ENCODE measurements around the gene ARFGEF2.
"Not testable (repeated sequence)": the region's sequence is repeated elsewhere in the genome, so short reads cannot be mapped to it uniquely, and the experiment has no call there.

Gene ARFGEF2

DNA sequence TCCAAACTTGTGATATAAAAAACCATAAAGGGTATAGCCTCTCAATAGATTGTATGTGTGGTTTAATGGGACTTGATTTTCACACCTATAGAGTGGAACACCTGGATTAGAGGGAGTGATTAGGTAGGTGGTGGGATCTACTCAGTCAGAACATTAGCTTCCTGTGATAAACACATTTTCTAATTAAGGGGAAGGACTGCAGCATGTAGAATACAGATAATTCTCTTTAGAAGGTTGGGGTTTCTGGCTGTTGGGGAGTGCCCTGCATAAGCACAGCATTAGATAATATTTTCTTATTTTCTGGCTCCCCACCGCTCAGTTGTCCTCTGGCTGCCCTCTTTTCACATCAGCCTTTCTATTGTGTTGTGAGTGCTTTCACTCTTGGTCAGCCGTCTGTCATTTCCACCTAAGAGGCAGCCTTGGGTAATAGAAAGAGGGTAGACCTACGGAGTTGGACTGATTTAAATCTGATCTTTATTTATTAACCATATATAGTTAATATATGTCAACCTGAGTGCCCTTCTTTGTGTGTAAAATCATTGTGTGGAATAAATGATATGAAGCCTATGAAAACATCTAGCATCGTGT lies 132.6 kb downstream of the ARFGEF2 start:
- no peak overlapping the region for H3K27ac ChIP-seq
- TF ChIP-seq CTCF (conservative IDR thresholded peaks at IDR 0.05) (no peak), ZFX (IDR thresholded peaks at IDR 0.05) (no peak)

DNA sequence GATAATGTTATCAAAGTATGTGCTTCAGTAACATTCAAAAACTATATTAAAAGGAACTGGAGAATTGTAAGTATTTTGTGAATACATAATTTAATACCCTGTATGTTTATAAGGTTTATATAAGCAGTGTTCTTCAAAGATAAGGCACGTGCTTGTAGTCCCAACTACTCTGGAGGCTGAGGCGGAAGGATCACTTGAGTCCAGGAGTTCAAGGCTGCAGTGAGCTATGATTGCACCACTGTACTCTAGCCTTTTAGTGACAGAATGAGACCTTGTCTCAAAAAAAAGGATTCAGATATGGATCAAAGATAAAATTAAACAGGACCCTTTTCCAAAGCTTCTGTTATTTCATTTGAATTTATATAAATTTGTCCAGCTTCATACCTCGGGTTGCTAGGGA lies 141.8 kb downstream of the ARFGEF2 start:
- no peak overlapping the region for H3K27ac ChIP-seq
- TF ChIP-seq CTCF (conservative IDR thresholded peaks at IDR 0.05): no peak
- no peak for TF ChIP-seq ZFX (IDR thresholded peaks at IDR 0.05)

DNA sequence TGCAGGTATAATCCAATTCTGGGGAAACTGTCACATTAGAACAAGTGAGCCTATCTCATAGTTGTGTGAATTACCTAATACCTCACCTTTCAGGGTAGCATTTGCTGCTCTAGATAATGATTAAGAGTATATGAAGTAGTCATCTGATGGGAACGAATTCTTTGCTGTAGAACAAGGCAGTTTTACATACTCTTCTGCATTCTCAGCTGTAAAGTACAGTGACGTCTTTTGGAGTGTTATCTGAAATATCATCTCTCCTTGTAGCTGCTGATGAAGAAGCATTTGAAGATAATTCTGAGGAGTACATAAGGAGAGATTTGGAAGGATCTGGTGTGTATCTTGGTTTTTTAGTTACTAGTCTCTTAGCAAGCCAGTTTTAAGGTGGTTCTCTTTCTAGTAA lies 153.0 kb downstream of the ARFGEF2 start:
- TF ChIP-seq CTCF (conservative IDR thresholded peaks at IDR 0.05) (no peak), ZFX (IDR thresholded peaks at IDR 0.05) (no peak)
- H3K27ac ChIP-seq: no peak overlapping the region

GRCh38 chr20:49078310-49078709 lies 156.8 kb downstream of the ARFGEF2 start:
- H3K27ac ChIP-seq: no peak overlapping the region
- TF ChIP-seq CTCF (conservative IDR thresholded peaks at IDR 0.05) (no peak), ZFX (IDR thresholded peaks at IDR 0.05) (no peak)

DNA sequence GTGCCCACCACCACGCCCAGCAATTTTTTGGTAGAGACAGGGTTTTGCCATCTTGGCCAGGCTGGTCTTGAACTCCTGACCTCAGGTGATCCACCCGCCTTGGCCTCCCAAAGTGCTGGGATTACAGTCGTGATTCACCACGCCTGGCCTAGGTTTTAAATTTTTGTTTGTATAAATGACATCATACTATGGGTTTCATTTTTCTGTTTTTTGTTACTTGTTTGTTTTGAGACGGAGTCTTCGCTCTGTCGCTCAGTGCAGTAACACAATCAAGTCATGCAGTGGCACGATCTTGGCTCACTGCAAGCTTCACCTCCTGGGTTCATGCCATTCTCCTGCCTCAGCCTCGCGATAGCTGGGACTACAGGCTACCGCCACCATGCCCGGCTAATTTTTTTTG lies 160.8 kb downstream of the ARFGEF2 start:
- not testable (repeated sequence) for H3K27ac ChIP-seq
